ENCODE measurements around the gene SDK2. TPM values are rescaled to one million over a fixed set of nuclear protein-coding genes. Genes with fewer than 3 reads are reported as not detected.

The SDK2 gene
- total and polyA plus RNA-seq, 2 of the 4 experiments (the other 2 are of a cell fraction): under 0.01 to 0.03 TPM

DNA sequence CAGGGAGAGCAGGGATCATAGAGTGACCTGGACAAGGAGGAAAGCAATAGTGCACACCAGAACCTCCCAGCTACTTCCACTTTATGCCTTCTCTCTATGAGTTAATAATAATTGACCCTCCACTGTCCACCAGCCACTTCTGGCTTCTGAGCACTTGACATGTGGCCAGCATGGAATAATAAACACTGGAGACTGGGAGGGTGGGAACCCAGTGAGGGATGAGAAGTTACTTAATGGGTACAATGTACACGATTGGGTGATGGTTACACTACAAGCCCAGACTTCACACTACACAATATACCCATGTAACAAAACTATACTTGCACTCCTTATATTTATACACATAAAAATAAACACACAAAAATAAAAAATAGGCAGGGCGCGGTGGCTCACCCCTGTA is 343.9 kb downstream of the SDK2 start:
- no peak overlapping the region for H2BK15ac ChIP-seq (ENCODE audit: low read depth, low read length)
- H3K36me3 ChIP-seq (ENCODE audit: control insufficient read depth, insufficient read depth, low read length): peaks cover 3% of the 10 kb centered on the region; the same call in 1 of the 2 replicates
- H2BK20ac ChIP-seq (ENCODE audit: low read depth, low read length): no peak overlapping the region
- ChIA-PET CTCF (no interaction called here), POLR2A (ENCODE audit: unreplicated experiment) (no interaction called here)
- H4K8ac ChIP-seq (ENCODE audit: low read depth in 2 of 2, low read length in 2 of 2): no peak overlapping the region
- in situ Hi-C loops (cut with MboI; ENCODE audit: low sequenced_read_pairs): no loop called here
- no peak overlapping the region for H2AFZ ChIP-seq (replicated peaks; ENCODE audit: low read length, poor library complexity)
- H3K27ac ChIP-seq (ENCODE audit: insufficient read depth, low read length): no peak overlapping the region
- no peak overlapping the region for H2BK120ac ChIP-seq (ENCODE audit: low read depth, low read length)
- no peak overlapping the region; the same call in 1 of the 2 replicates for H3K23ac ChIP-seq (ENCODE audit: low read depth, low read length)
- BruUV-seq (replicated peaks): no TSS peak
- no peak overlapping the region for H2BK5ac ChIP-seq (ENCODE audit: low read depth, low read length, poor library complexity, severe bottlenecking)
- H3K9me3 ChIP-seq (ENCODE audit: control insufficient read depth, insufficient read depth, low read length): no peaks in the 10 kb centered on the region
- dilution Hi-C loops (cut with HindIII; ENCODE audit: low sequenced_read_pairs, unreplicated experiment): no loop called here
- H3K4ac ChIP-seq (ENCODE audit: low read depth, low read length): peak overlapping the region; percentile 29; the same call in 1 of the 2 replicates
- peaks cover 19 to 60% of the 10 kb centered on the region in 2 experiments for H3K79me1 ChIP-seq (ENCODE audit: low read depth in 1 of 2, low read length in 2 of 2)
- H4K91ac ChIP-seq (ENCODE audit: insufficient read depth, low read depth, low read length): no peak overlapping the region
- TF ChIP-seq NFE2L2 (IDR thresholded peaks at IDR 0.05; ENCODE audit: low read depth, low read length): no peak
- TF ChIP-seq MAFK (IDR thresholded peaks at IDR 0.05; ENCODE audit: low read depth, low read length): no peak
- TF ChIP-seq, protein P1, sequence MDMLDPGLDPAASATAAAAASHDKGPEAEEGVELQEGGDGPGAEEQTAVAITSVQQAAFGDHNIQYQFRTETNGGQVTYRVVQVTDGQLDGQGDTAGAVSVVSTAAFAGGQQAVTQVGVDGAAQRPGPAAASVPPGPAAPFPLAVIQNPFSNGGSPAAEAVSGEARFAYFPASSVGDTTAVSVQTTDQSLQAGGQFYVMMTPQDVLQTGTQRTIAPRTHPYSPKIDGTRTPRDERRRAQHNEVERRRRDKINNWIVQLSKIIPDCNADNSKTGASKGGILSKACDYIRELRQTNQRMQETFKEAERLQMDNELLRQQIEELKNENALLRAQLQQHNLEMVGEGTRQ (IDR thresholded peaks at IDR 0.05; ENCODE audit: low read depth, low read length): no peak
- no peak for TF ChIP-seq MAZ (IDR thresholded peaks at IDR 0.05; ENCODE audit: borderline replicate concordance, low read depth, low read length)
- no peak for TF ChIP-seq CHD1 (IDR thresholded peaks at IDR 0.05; ENCODE audit: low read depth, low read length)
- TF ChIP-seq SMC3 (IDR thresholded peaks at IDR 0.05; ENCODE audit: low read depth, low read length): no peak
- TF ChIP-seq RCOR1 (IDR thresholded peaks at IDR 0.05; ENCODE audit: insufficient replicate concordance, low read length): no peak
- TF ChIP-seq BHLHE40 (IDR thresholded peaks at IDR 0.05; ENCODE audit: low read depth, low read length): no peak
- TF ChIP-seq CTCF (conservative IDR thresholded peaks at IDR 0.05; ENCODE audit: low read depth, low read length): no peak
- TF ChIP-seq POLR2A (IDR thresholded peaks at IDR 0.05; ENCODE audit: low read depth, low read length): no peak
- no peak for TF ChIP-seq FOS (IDR thresholded peaks at IDR 0.05; ENCODE audit: low read depth, low read length)
- no peak for TF ChIP-seq CEBPB (IDR thresholded peaks at IDR 0.05; ENCODE audit: low read depth, low read length)
- TF ChIP-seq RAD21 (IDR thresholded peaks at IDR 0.05; ENCODE audit: low read length): no peak
- TF ChIP-seq MXI1 (IDR thresholded peaks at IDR 0.05; ENCODE audit: borderline replicate concordance, low read depth, low read length): no peak
- TF ChIP-seq RFX5 (IDR thresholded peaks at IDR 0.05; ENCODE audit: low read depth, low read length): no peak
- no peak for TF ChIP-seq ELK1 (IDR thresholded peaks at IDR 0.05; ENCODE audit: borderline replicate concordance, low read depth, low read length)
- H3K9ac ChIP-seq (ENCODE audit: low read depth, low read length): no peak overlapping the region
- WGBS, 2 experiments (ENCODE audit: extremely low coverage in 2 of 2, insufficient read length in 1 of 2): no CpG with 5 or more reads among the region's 3 CpGs
- no peak overlapping the region for H3K14ac ChIP-seq (replicated peaks; ENCODE audit: low read depth, low read length)
- peaks cover 11% of the 10 kb centered on the region for H3K9me1 ChIP-seq (ENCODE audit: insufficient read depth, low read length)
- 0 out of 2 replicates have a peak overlapping the region, but pooled peaks have one; percentile 40 for H2AK5ac ChIP-seq (ENCODE audit: low read depth, low read length)
- no peak overlapping the region for H3K4me3 ChIP-seq (ENCODE audit: insufficient read depth, low read depth, low read length)
- ATAC-seq (ENCODE audit: low read depth): no peak
- no peak for DNase-seq
- intact Hi-C loops (cut with micrococcal nuclease): no loop called here
- H3K18ac ChIP-seq (ENCODE audit: low read depth, low read length): no peak overlapping the region
- no peak overlapping the region for H4K5ac ChIP-seq (ENCODE audit: low read depth, low read length)
- no peak overlapping the region for H2AK9ac ChIP-seq (replicated peaks; ENCODE audit: low read depth, low read length, poor library complexity)
- H3K4me1 ChIP-seq (ENCODE audit: control insufficient read depth, insufficient read depth, low read length): peaks cover 24% of the 10 kb centered on the region
- H3K4me2 ChIP-seq (ENCODE audit: low read depth, low read length): no peak overlapping the region
- peaks cover 37% of the 10 kb centered on the region for H4K20me1 ChIP-seq (ENCODE audit: insufficient read depth, low read length)
- no peaks in the 10 kb centered on the region for H3K27me3 ChIP-seq (ENCODE audit: control insufficient read depth, insufficient read depth, low read length)
- no peak overlapping the region for H3K56ac ChIP-seq (ENCODE audit: extremely low read depth, insufficient read depth, low read length)
